ENCODE results near the gene MSI2.

MSI2 gene

GRCh38 chr17:57631871-57632270 is 375.5 kb downstream of the MSI2 start:
- DNase-seq: no peak

- DNase-seq: no peak
These were observed 376.0 kb downstream of the MSI2 start for GRCh38 chr17:57632294-57632693.

- DNase-seq: no peak
These were observed 376.9 kb downstream of the MSI2 start for GRCh38 chr17:57633236-57633635.

GRCh38 chr17:57634713-57635465 is 378.6 kb downstream of the MSI2 start:
- no peak for DNase-seq

GRCh38 chr17:57636274-57636673 is 380.0 kb downstream of the MSI2 start:
- no peak for DNase-seq

GRCh38 chr17:57636985-57637665 is 380.8 kb downstream of the MSI2 start:
- no peak for DNase-seq

- no peak for DNase-seq
These were observed 381.3 kb downstream of the MSI2 start for GRCh38 chr17:57637666-57638010.

GRCh38 chr17:57638284-57638683 is 382.0 kb downstream of the MSI2 start:
- no peak for DNase-seq

GRCh38 chr17:57639381-57639780 is 383.1 kb downstream of the MSI2 start:
- DNase-seq: no peak

GRCh38 chr17:57640079-57640478 is 383.8 kb downstream of the MSI2 start:
- no peak for DNase-seq

- DNase-seq: no peak
These were observed 385.4 kb downstream of the MSI2 start for GRCh38 chr17:57641761-57642160.

- DNase-seq: no peak
These were observed 386.7 kb downstream of the MSI2 start for GRCh38 chr17:57643062-57643461.

- DNase-seq: no peak
These were observed 388.0 kb downstream of the MSI2 start for GRCh38 chr17:57644326-57644725.

GRCh38 chr17:57645950-57646665 is 389.8 kb downstream of the MSI2 start:
- no peak for DNase-seq

GRCh38 chr17:57648720-57649119 is 392.4 kb downstream of the MSI2 start:
- DNase-seq: no peak

- DNase-seq: no peak
These were observed 392.9 kb downstream of the MSI2 start for GRCh38 chr17:57649191-57649590.

- no peak for DNase-seq
These were observed 393.6 kb downstream of the MSI2 start for GRCh38 chr17:57649731-57650484.

GRCh38 chr17:57650548-57650947 is 394.2 kb downstream of the MSI2 start:
- no peak for DNase-seq

GRCh38 chr17:57651451-57651850 is 395.1 kb downstream of the MSI2 start:
- DNase-seq: no peak

- DNase-seq: no peak
These were observed 395.7 kb downstream of the MSI2 start for GRCh38 chr17:57651996-57652395.

- no peak for DNase-seq
These were observed 396.5 kb downstream of the MSI2 start for GRCh38 chr17:57652811-57653210.

- DNase-seq: no peak
These were observed 397.0 kb downstream of the MSI2 start for GRCh38 chr17:57653279-57653678.

- no peak for DNase-seq
These were observed 397.9 kb downstream of the MSI2 start for GRCh38 chr17:57654040-57654775.
